Transverse colon (tissue), 4 donors: ENCODE results near the gene MYO9A. TPM values are rescaled to one million over a fixed set of nuclear protein-coding genes. Genes with fewer than 3 reads are reported as not detected.
"Not testable (repeated sequence)": the region's sequence is repeated elsewhere in the genome, so short reads cannot be mapped to it uniquely, and the experiment has no call there.

Experiments used
- DNase-seq: peaks from one replicate; pipeline ENCODE4 v3.0.0-alpha.2; 2019
- H3K27ac ChIP-seq, 4 donors: fragments of 200-600 bp; sonication (generic); 2 replicates each; pipeline ENCODE4 v1.5.1; 2016 to 2018; ENCODE audit warnings: inconsistent platforms in 4 of 4
- H3K27me3 ChIP-seq: fragments of 200-600 bp; sonication (generic); 2 replicates; pipeline ENCODE4 v1.5.1; 2017; ENCODE audit warnings: inconsistent platforms
- H3K36me3 ChIP-seq, 4 donors: fragments of 200-600 bp; sonication (generic); 2 replicates each; pipeline ENCODE4 v1.5.1; 2017 to 2019; ENCODE audit warnings: inconsistent platforms in 4 of 4
- H3K4me1 ChIP-seq, 4 donors: fragments of 200-600 bp; sonication (generic); 2 replicates each; pipeline ENCODE4 v1.5.1; 2017 to 2020; ENCODE audit warnings: inconsistent platforms in 4 of 4
- H3K4me3 ChIP-seq, 4 donors: fragments of 200-600 bp; sonication (generic); 1 replicate in 1 of 4; 2 replicates in 3 of 4; pipeline versions ENCODE4 v1.5.1 to v1.6.1; 2017 to 2019; ENCODE audit warnings: inconsistent platforms in 4 of 4
- H3K9me3 ChIP-seq, 2 donors: fragments of 200-600 bp; sonication (generic); 2 replicates each; pipeline ENCODE4 v1.5.1; 2017 to 2019; ENCODE audit warnings: inconsistent platforms in 2 of 2
- CTCF ChIP-seq, 5 experiments: fragments of 200-600 bp in 3 of 5; fragments of 450-650 bp in 2 of 5; sonication (generic) in 3 of 5; IDR thresholded peaks; 1 replicate in 2 of 5; 2 replicates in 3 of 5; pipeline ENCODE4 v1.5.1; 2016 to 2017; ENCODE audit warnings: antibody characterized with exemption in 5 of 5, inconsistent platforms in 3 of 5, mild to moderate bottlenecking in 2 of 5, moderate library complexity in 1 of 5
- EP300 ChIP-seq: sonication (generic); formaldehyde crosslinking; IDR thresholded peaks from one replicate; pipeline ENCODE4 v1.6.1; 2017; ENCODE audit warnings: antibody characterized with exemption, low read depth
- POLR2A ChIP-seq: fragments of 450-650 bp; IDR thresholded peaks from one replicate; pipeline ENCODE4 v1.6.1; 2016; ENCODE audit warnings: antibody characterized with exemption, mild to moderate bottlenecking, moderate library complexity
- POLR2AphosphoS5 ChIP-seq, 3 donors: sonication (generic); formaldehyde crosslinking; IDR thresholded peaks; one replicate each; pipeline ENCODE4 v1.6.1; 2016; ENCODE audit warnings: antibody characterized with exemption in 3 of 3
- WGBS, 2 donors: methylation state at CpG; one replicate each; pipeline ENCODE4 v1.1.5; 2018; ENCODE audit warnings: low coverage in 1 of 2; 5-methylcytosine and 5-hydroxymethylcytosine counted together
- in situ Hi-C, 4 donors: fragments of 200-750 bp; cut with MboI; loops; one replicate each; pipeline versions ENCODE4 v1.15.0 to v1.15.1; 2017; ENCODE audit warnings: low sequenced_read_pairs in 3 of 4, low pct_ligation_motif_present in 1 of 4, low pct_unique_long_range_greater_than_20kb in 1 of 4
- intact Hi-C: fragments of 100-400 bp; cut with DNase I; formaldehyde crosslinking; loops from one replicate; pipeline ENCODE4 v1.15.1; 2023; ENCODE audit warnings: low total_unique reads
- total RNA-seq, 4 donors: library from RNA; depleted of rRNA; stranded (reverse); fragments of >200 nt; gene quantifications; one replicate each; pipeline ENCODE4 v1.1.0, GENCODE V29; 2016

The MYO9A gene
- total RNA-seq, 4 donors from 2014 or later, result 52.4 to 103 (median 74.2) TPM

GRCh38 chr15:72105111-72105510, 12.8 kb downstream of the MYO9A start:
- in situ Hi-C loops (no loop called here), intact Hi-C loops (no loop called here)

GRCh38 chr15:72100551-72100950, 17.4 kb downstream of the MYO9A start:
- H3K36me3 ChIP-seq, H3K9me3 ChIP-seq, H3K27ac ChIP-seq, H3K4me3 ChIP-seq, in situ Hi-C loops, intact Hi-C loops, H3K4me1 ChIP-seq, DNase-seq, H3K27me3 ChIP-seq: not testable (repeated sequence)
- WGBS, 2 donors, result no CpG with 5 or more reads among the region's 33 CpGs

More at GRCh38 chr15:72105111-72105510, 12.8 kb downstream of the MYO9A start:
- no peak for TF ChIP-seq POLR2AphosphoS5 (IDR thresholded peaks at IDR 0.05)
- no peak for TF ChIP-seq EP300
- TF ChIP-seq POLR2A, result no peak
- TF ChIP-seq CTCF (IDR thresholded peaks at IDR 0.05), result no peak
- Histone ChIP-seq H3K27ac (no peak overlapping the region), H3K9me3 (no peaks in the 10 kb centered on the region), H3K27me3 (no peaks in the 10 kb centered on the region), H3K36me3 (no peaks in the 10 kb centered on the region), H3K4me1 (peaks cover 0 to 14% (median 3%) of the 10 kb centered on the region in 4 donors), H3K4me3 (no peak overlapping the region)
- 94% methylated on average over 3 of the region's 3 CpGs; no CpG with 5 or more reads in 1 of the 2 donors for WGBS, 2 donors
- no peak for DNase-seq

GRCh38 chr15:72099155-72099554, 18.8 kb downstream of the MYO9A start:
- H3K4me1 ChIP-seq, result peaks cover 0 to 8% (median 3%) of the 10 kb centered on the region in 4 donors
- in situ Hi-C loops, result no loop called here
- WGBS, 2 donors, result 89 to 100% methylated on average over 4 of the region's 4 CpGs
- no peak overlapping the region for H3K4me3 ChIP-seq
- H3K27ac ChIP-seq, result no peak overlapping the region
- H3K9me3 ChIP-seq, result no peaks in the 10 kb centered on the region
- no peak for TF ChIP-seq POLR2AphosphoS5 (IDR thresholded peaks at IDR 0.05)
- no peak for TF ChIP-seq CTCF (IDR thresholded peaks at IDR 0.05)
- no peak for TF ChIP-seq EP300
- no peak for TF ChIP-seq POLR2A
- no peaks in the 10 kb centered on the region for H3K27me3 ChIP-seq
- H3K36me3 ChIP-seq, result no peaks in the 10 kb centered on the region
- intact Hi-C loops, result no loop called here
- no peak for DNase-seq

DNA sequence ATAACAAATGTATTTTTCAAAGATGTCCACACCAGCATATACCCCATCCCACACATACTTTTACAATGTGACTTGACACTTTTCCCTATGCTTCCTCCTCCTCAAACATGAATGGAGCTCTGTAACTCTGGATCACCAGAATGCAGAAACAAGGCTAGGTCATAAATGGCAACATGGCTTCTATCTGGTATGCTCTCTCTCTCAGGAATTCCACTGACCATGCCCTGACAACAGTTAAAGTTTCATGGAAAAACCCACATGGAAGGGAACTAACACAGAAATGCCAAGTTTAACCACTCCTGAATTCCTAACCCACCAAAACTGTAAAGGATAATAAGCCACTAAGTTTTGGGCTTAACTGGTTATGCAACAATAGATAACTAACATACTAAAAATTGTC, 19.9 kb downstream of the MYO9A start:
- TF ChIP-seq POLR2A, result no peak
- TF ChIP-seq CTCF (IDR thresholded peaks at IDR 0.05), result no peak
- no peak for TF ChIP-seq EP300
- no peak for TF ChIP-seq POLR2AphosphoS5 (IDR thresholded peaks at IDR 0.05)
- Histone ChIP-seq H3K9me3 (no peaks in the 10 kb centered on the region), H3K4me3 (no peak overlapping the region), H3K36me3 (no peaks in the 10 kb centered on the region), H3K27me3 (no peaks in the 10 kb centered on the region), H3K27ac (no peak overlapping the region), H3K4me1 (peaks cover 0 to 2% (median 0%) of the 10 kb centered on the region in 4 donors)
- no peak for DNase-seq
- intact Hi-C loops (no loop called here), in situ Hi-C loops (no loop called here)

GRCh38 chr15:72096796-72097195, 21.2 kb downstream of the MYO9A start:
- Histone ChIP-seq H3K36me3 (no peaks in the 10 kb centered on the region), H3K4me3 (no peak overlapping the region), H3K27ac (no peak overlapping the region), H3K27me3 (no peaks in the 10 kb centered on the region), H3K9me3 (no peaks in the 10 kb centered on the region), H3K4me1 (no peaks in the 10 kb centered on the region)
- no peak for TF ChIP-seq POLR2AphosphoS5 (IDR thresholded peaks at IDR 0.05)
- TF ChIP-seq POLR2A, result no peak
- no peak for TF ChIP-seq EP300
- TF ChIP-seq CTCF (IDR thresholded peaks at IDR 0.05), result no peak
- WGBS, 2 donors, result 67 to 93% methylated on average over 1 of the region's 1 CpG
- DNase-seq, result no peak
- intact Hi-C loops (no loop called here), in situ Hi-C loops (no loop called here)
